Brain microvascular endothelial cell (primary cell): Measurements from ENCODE around the gene DAAM2.

Source experiments
- DNase-seq: peaks from one replicate; pipeline ENCODE4 v3.0.0-alpha.2; 2020
- H3K27ac ChIP-seq: fragments of 250-450 bp; sonication (Bioruptor Pico); 2 replicates; pipeline ENCODE4 v1.5.1; 2020; ENCODE audit warnings: mild to moderate bottlenecking, moderate library complexity
- H3K27me3 ChIP-seq: fragments of 250-450 bp; sonication (Bioruptor Pico); replicated peaks from 2 replicates; pipeline ENCODE4 v1.5.1; 2020; ENCODE audit warnings: mild to moderate bottlenecking
- H3K36me3 ChIP-seq: fragments of 250-450 bp; sonication (Bioruptor Pico); replicated peaks from 2 replicates; pipeline ENCODE4 v1.5.1; 2020; ENCODE audit warnings: mild to moderate bottlenecking
- H3K4me3 ChIP-seq: 2 replicates; pipeline ENCODE4 v1.5.1; 2011; ENCODE audit warnings: low read depth, mild to moderate bottlenecking, control low read depth, low read length, moderate library complexity
- in situ Hi-C: cut with HindIII; loops from 2 replicates; pipeline ENCODE4 v1.10.0; 2017; ENCODE audit warnings: low sequenced_read_pairs, low pct_ligation_motif_present
- TF ChIP-seq, protein P1 (sequence below): IDR thresholded peaks from 2 replicates; pipeline ENCODE4 v1.5.1; 2011; ENCODE audit warnings: low read depth, mild to moderate bottlenecking, moderate library complexity, low read length, control low read depth, inconsistent platforms; ENCODE audit errors: missing control alignments

The DAAM2 gene

DNA sequence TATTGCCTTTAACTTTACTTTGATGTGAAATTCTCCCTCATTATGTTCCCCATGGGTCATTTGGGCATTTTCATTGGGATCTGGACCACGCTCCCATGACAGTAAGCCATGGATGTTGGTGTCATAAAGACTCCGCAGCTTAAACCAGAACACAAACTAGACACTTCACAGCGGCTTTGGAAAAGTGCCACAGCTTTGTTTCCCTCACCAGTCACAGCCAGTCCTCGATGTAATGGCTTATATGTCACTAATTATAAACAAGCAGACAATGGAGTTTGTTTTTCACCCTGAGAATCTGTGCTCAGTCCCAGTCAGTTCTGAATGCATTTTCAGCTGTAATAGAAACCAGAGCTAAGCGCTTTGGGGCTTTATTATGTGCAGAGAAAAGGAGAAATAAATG lies 23.2 kb upstream of the DAAM2 start:
- Histone ChIP-seq H3K36me3 (no peaks in the 10 kb centered on the region), H3K27ac (no peak overlapping the region), H3K4me3 (no peak overlapping the region), H3K27me3 (no peaks in the 10 kb centered on the region)
- DNase-seq = no peak
- TF ChIP-seq, protein P1, sequence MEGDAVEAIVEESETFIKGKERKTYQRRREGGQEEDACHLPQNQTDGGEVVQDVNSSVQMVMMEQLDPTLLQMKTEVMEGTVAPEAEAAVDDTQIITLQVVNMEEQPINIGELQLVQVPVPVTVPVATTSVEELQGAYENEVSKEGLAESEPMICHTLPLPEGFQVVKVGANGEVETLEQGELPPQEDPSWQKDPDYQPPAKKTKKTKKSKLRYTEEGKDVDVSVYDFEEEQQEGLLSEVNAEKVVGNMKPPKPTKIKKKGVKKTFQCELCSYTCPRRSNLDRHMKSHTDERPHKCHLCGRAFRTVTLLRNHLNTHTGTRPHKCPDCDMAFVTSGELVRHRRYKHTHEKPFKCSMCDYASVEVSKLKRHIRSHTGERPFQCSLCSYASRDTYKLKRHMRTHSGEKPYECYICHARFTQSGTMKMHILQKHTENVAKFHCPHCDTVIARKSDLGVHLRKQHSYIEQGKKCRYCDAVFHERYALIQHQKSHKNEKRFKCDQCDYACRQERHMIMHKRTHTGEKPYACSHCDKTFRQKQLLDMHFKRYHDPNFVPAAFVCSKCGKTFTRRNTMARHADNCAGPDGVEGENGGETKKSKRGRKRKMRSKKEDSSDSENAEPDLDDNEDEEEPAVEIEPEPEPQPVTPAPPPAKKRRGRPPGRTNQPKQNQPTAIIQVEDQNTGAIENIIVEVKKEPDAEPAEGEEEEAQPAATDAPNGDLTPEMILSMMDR = no peak
- in situ Hi-C loops = no loop called here

DNA sequence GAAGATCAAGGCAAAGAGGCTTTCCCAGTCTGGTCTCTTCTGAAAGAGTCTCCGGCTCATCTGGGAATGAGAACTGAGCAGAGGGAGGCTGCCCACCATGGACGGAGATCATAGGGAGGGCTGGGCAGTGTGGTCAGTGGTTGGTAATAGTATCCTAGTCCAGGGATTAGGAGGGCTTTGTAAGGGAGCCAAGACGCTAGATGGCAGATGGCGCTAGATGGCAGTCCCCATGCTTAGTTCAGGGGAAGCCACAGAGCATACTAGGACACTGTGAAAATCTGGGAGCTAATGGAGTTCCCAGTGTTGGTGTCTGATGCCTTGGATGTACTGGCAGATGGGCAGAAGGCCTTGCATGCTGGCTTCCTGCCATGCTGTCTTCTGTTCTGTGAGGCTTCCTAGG lies 21.7 kb upstream of the DAAM2 start:
- Histone ChIP-seq H3K36me3 (no peaks in the 10 kb centered on the region), H3K4me3 (no peak overlapping the region), H3K27ac (no peak overlapping the region), H3K27me3 (no peaks in the 10 kb centered on the region)
- in situ Hi-C loops = no loop called here
- no peak for DNase-seq
- TF ChIP-seq, protein P1 = no peak

DNA sequence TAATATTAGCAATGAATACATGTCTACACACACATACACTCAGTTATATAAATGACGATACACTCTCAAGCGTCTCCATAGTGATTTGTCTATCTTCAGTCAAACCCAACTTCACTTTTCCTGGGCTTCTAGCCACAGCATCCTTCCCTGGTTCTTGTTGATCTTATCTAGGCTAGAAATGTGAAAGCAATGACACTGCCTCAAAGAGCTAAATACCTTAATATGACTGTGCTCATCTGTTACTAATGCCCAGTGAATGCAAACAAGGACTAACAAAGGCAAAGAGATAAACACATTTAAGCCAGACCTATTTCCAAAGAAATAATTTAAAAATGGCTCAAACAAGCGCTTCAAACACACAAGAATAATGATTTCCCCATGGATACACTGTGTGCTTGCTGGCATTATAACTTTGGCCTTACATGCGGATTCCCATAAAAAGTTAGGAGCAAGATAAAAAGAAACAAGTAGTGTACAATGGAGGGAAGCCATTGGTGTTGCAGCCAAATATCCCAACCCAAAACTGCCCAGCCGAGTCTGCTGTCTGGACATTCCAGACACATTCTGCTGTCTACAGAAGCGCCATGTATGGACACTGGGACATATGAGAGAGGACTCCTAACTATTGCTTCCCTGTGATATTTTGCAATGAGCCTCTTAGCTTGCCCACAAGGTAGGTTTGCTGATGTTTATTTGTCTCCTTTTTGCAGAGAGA lies 19.5 kb upstream of the DAAM2 start:
- Histone ChIP-seq H3K36me3 (no peaks in the 10 kb centered on the region), H3K27me3 (no peaks in the 10 kb centered on the region), H3K27ac (no peak overlapping the region), H3K4me3 (no peak overlapping the region)
- DNase-seq = peak; percentile 15
- TF ChIP-seq, protein P1 = no peak
- in situ Hi-C loops = no loop called here

DNA sequence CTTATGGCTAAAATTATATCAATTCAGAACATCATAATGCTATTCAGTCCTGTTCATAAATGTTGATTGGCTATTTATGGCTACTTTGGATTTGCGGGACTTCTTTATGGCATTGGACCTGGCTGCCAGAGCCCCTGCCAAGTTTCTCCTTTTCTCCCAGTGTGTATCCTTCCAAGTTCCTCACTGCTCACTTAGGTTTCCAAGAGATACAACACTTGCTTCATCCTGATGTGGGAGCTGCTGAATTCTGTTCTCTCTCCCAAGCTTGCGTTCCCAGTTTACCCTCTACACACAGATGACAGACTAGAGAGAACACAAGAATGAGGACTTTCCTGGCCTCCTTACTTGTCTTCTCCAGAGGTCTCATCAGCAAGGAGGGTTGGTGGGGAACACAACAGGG lies 18.4 kb upstream of the DAAM2 start:
- Histone ChIP-seq H3K4me3 (no peak overlapping the region), H3K27me3 (no peaks in the 10 kb centered on the region), H3K36me3 (no peaks in the 10 kb centered on the region), H3K27ac (no peak overlapping the region)
- TF ChIP-seq, protein P1 = no peak
- DNase-seq = no peak
- in situ Hi-C loops = no loop called here

DNA sequence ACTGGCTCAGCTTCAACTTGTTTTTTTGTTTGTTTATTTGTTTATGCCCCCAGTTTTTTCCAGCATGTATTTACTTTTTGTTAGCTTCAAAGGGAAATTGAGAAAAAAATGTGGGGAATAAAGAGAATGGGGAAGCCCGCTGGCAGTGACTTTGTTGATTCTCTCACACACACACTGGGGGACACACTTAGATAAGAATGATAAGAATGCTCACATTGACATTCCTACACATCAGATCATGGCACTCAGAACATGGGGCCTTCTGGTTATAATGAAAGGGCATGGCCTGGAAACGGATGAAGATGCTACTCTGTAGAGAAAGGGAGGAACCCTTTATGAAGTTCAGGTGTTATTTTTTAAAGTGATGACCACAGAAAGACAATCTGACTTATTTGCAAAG lies 15.6 kb upstream of the DAAM2 start:
- Histone ChIP-seq H3K27ac (no peak overlapping the region), H3K4me3 (no peak overlapping the region), H3K36me3 (no peaks in the 10 kb centered on the region), H3K27me3 (no peaks in the 10 kb centered on the region)
- in situ Hi-C loops = no loop called here
- TF ChIP-seq, protein P1 = no peak
- no peak for DNase-seq

DNA sequence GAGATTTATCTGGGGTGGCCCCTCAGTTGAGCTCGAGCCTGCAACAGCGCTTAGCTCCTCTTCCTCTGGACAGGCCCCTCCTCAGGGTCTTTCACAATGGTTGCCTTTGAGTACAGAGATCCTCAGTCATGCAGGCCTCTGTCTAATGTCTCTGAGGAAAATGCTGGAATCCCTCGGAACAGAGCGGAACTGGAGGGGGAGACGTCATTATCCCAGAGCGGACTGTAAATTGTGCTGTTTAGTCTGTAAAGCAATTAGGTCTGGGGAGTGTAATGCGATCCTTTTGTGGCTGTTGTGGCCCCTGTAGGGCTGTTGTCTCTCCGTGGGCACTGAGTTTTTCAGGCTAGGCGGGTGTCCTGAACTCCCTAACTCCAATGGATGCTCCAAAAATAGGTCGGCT lies 15.0 kb upstream of the DAAM2 start:
- no peaks in the 10 kb centered on the region for H3K36me3 ChIP-seq
- DNase-seq = no peak
- no peak overlapping the region for H3K27ac ChIP-seq
- H3K4me3 ChIP-seq = no peak overlapping the region
- TF ChIP-seq, protein P1 = no peak
- in situ Hi-C loops = no loop called here
- H3K27me3 ChIP-seq = no peaks in the 10 kb centered on the region
